HepG2 (cell line): ENCODE results near the gene BYSL. TPM values are rescaled to one million over a fixed set of nuclear protein-coding genes. Genes with fewer than 3 reads are reported as not detected.

ENCODE experiments used
- ATAC-seq: fragments of 200-7000 bp; cut with Tn5 transposase; 3 replicates; pipeline ENCODE4 v1.9.1; 2020; ENCODE audit warnings: mild to moderate bottlenecking, moderate library complexity
- BruUV-seq: library from RNA; stranded (reverse); fragments of 400-500 nt; replicated peaks from 2 replicates; lab custom pipeline; 2021; lab: Mats Ljungman, UMichigan
- CTCF ChIA-PET: fragments of 300-600 bp; formaldehyde crosslinking; extraction: SDS; loops from one replicate; lab custom pipeline; 2021; ENCODE audit warnings: low total read pairs, inconsistent platforms, low intra/inter-chr PET ratio; lab: Yijun Ruan, JAX
- POLR2A ChIA-PET: fragments of 350-600 bp; sonication (Branson Sonifier 250); formaldehyde crosslinking; loops from one replicate; lab custom pipeline; 2020; ENCODE audit warnings: antibody characterized with exemption, inconsistent platforms; lab: Yijun Ruan, JAX
- DNase-seq: peaks from one replicate; pipeline ENCODE4 v3.0.0-alpha.2; 2015; ENCODE audit warnings: low spot score
- FAIRE-seq: peaks from 3 replicates; lab custom pipeline; 2011; peaks lifted over from hg19 to GRCh38; lab: Jason Lieb, UNC
- H2AFZ ChIP-seq: one replicate; pipeline ENCODE4 v1.6.1; 2011; ENCODE audit warnings: low read length, inconsistent platforms
- H3K27ac ChIP-seq: fragments of 300-600 bp; 3 replicates; pipeline ENCODE4 v1.8.0; 2011; ENCODE audit warnings: mixed run types, mild to moderate bottlenecking, mixed read lengths, low read length, inconsistent platforms; ENCODE audit not compliant: insufficient read depth; ENCODE audit errors: extremely low read length
- H3K27me3 ChIP-seq, 2 experiments: fragments of 200-600 bp in 1 of 2; 2 replicates in 1 of 2; 3 replicates in 1 of 2; pipeline versions ENCODE4 v1.6.0 to v1.8.0; 2011; ENCODE audit warnings: low read length in 2 of 2, mild to moderate bottlenecking in 2 of 2, moderate library complexity in 2 of 2, inconsistent platforms in 1 of 2; ENCODE audit not compliant: insufficient read depth in 2 of 2, control insufficient read depth in 1 of 2
- H3K36me3 ChIP-seq, 2 experiments: fragments of 200-600 bp in 1 of 2; replicated peaks in 1 of 2; 2 replicates in 1 of 2; 3 replicates in 1 of 2; pipeline versions ENCODE4 v1.5.1 to v1.8.0; 2011; ENCODE audit warnings: low read length in 2 of 2, inconsistent platforms in 1 of 2; ENCODE audit not compliant: insufficient read depth in 2 of 2, control insufficient read depth in 1 of 2
- H3K4me1 ChIP-seq: 2 replicates; pipeline ENCODE4 v1.5.1; 2012; ENCODE audit warnings: low read length, inconsistent platforms; ENCODE audit not compliant: insufficient read depth
- H3K4me2 ChIP-seq: 2 replicates; pipeline ENCODE4 v1.6.0; 2011; ENCODE audit warnings: low read depth, low read length, inconsistent platforms
- H3K4me3 ChIP-seq, 3 experiments: fragments of 200-600 bp in 1 of 3; sonication (generic), shearing (Covaris generic) in 1 of 3; replicated peaks in 1 of 3; 2 replicates each; pipeline ENCODE4 v1.5.1; 2011 to 2016; ENCODE audit warnings: low read length in 3 of 3, inconsistent platforms in 2 of 3, low read depth in 2 of 3, mild to moderate bottlenecking in 2 of 3, control low read depth in 1 of 3, mixed read lengths in 1 of 3; ENCODE audit not compliant: insufficient read depth in 1 of 3
- H3K79me2 ChIP-seq: one replicate; pipeline ENCODE4 v1.6.1; 2011; ENCODE audit warnings: low read length, inconsistent platforms; ENCODE audit not compliant: insufficient read depth
- H3K9ac ChIP-seq: 2 replicates; pipeline ENCODE4 v1.6.0; 2011; ENCODE audit warnings: mild to moderate bottlenecking, low read depth, low read length, inconsistent platforms; ENCODE audit not compliant: insufficient read depth
- H3K9me3 ChIP-seq: 2 replicates; pipeline ENCODE4 v1.5.1; 2012; ENCODE audit warnings: mild to moderate bottlenecking, low read length
- H4K20me1 ChIP-seq: 2 replicates; pipeline ENCODE4 v1.6.0; 2011; ENCODE audit warnings: inconsistent platforms, mild to moderate bottlenecking, low read length, moderate library complexity; ENCODE audit not compliant: insufficient read depth
- FLYWCH1 ChIP-seq: sonication (generic); formaldehyde crosslinking; IDR thresholded peaks from 2 replicates; pipeline ENCODE4 v1.8.1; 2023; ENCODE audit warnings: mild to moderate bottlenecking, missing genetic modification reagents
- FOXJ3 ChIP-seq: sonication (generic); formaldehyde crosslinking; IDR thresholded peaks from 2 replicates; pipeline ENCODE4 v1.4.0; 2020; ENCODE audit warnings: missing genetic modification reagents, mild to moderate bottlenecking, borderline replicate concordance
- HNF4A ChIP-seq: sonication (generic); formaldehyde crosslinking; IDR thresholded peaks from 2 replicates; pipeline ENCODE4 v1.4.0; 2020; ENCODE audit warnings: missing genetic modification reagents
- MED8 ChIP-seq: sonication (generic); formaldehyde crosslinking; IDR thresholded peaks from 2 replicates; pipeline ENCODE4 v1.8.1; 2023; ENCODE audit warnings: mild to moderate bottlenecking, missing genetic modification reagents; ENCODE audit not compliant: insufficient replicate concordance
- NCOR1 ChIP-seq: fragments of 200-600 bp; sonication (generic); IDR thresholded peaks from 2 replicates; pipeline ENCODE4 v1.7.0; 2017; ENCODE audit warnings: antibody characterized with exemption, low read length, borderline replicate concordance
- NFYB ChIP-seq: sonication (generic); formaldehyde crosslinking; IDR thresholded peaks from 2 replicates; pipeline ENCODE4 v1.4.0; 2020; ENCODE audit warnings: missing genetic modification reagents
- ZBTB33 ChIP-seq: sonication (generic); formaldehyde crosslinking; IDR thresholded peaks from 2 replicates; pipeline ENCODE4 v1.4.0; 2020; ENCODE audit warnings: missing genetic modification reagents
- ZNF253 ChIP-seq: sonication (generic); formaldehyde crosslinking; IDR thresholded peaks from 2 replicates; pipeline ENCODE4 v1.8.0; 2022; ENCODE audit warnings: mild to moderate bottlenecking, missing genetic modification reagents, borderline replicate concordance
- ZNF710 ChIP-seq: sonication (generic); formaldehyde crosslinking; IDR thresholded peaks from 2 replicates; pipeline ENCODE4 v1.5.0; 2020; ENCODE audit warnings: mild to moderate bottlenecking, missing genetic modification reagents, borderline replicate concordance
- WGBS: methylation state at CpG from one replicate; pipeline ENCODE4 v1.1.6; 2017; ENCODE audit warnings: low lambda C conversion rate; 5-methylcytosine and 5-hydroxymethylcytosine counted together
- in situ Hi-C: cut with HindIII; loops from 2 replicates; pipeline ENCODE4 v1.10.0; 2017; ENCODE audit warnings: low pct_unique_long_range_greater_than_20kb; ENCODE audit not compliant: extremely low pct_ligation_motif_present
- intact Hi-C: fragments of 100-400 bp; cut with micrococcal nuclease; formaldehyde crosslinking; loops from one replicate; pipeline ENCODE4 v1.10.0; 2022; ENCODE audit not compliant: unreplicated experiment
- polyA plus RNA-seq, 8 experiments: library from polyadenylated mRNA; depleted of rRNA in 3 of 8; stranded (reverse) in 7 of 8; unstranded in 1 of 8; fragments of >200 nt; fragmentation: Illumina TruSeq in 4 of 8; extraction: Trizol in 4 of 8; gene quantifications; 2 replicates each; pipeline versions ENCODE4 v1.2.1 to v1.2.3, GENCODE V29; 2011 to 2016; ENCODE audit warnings: low read depth in 4 of 8, missing spikeins in 1 of 8, mixed read lengths in 1 of 8; ENCODE audit not compliant: insufficient read depth in 1 of 8
- total RNA-seq, 5 experiments: library from RNA; depleted of rRNA; stranded (reverse); fragments of >200 nt; fragmentation: Illumina TruSeq; extraction: Trizol; gene quantifications; 2 replicates each; pipeline ENCODE4 v1.2.3, GENCODE V29; 2016; ENCODE audit warnings: low read depth in 1 of 5

The BYSL gene
- total and polyA plus RNA-seq, 2 of the 13 experiments (the other 11 are each of a cell fraction or from before 2014, with no cell fraction given) = 27.9 to 28.6 TPM

- Histone ChIP-seq H3K27me3 (no peaks in the 10 kb centered on the region), H2AFZ (no peak overlapping the region)
- no peak for TF ChIP-seq HNF4A
- no peak for TF ChIP-seq NCOR1
- TF ChIP-seq ZNF710 = no peak
- no peak for TF ChIP-seq ZNF253 (CRISPR knock-in tag)
- TF ChIP-seq FOXJ3 (CRISPR knock-in tag) = no peak
- TF ChIP-seq, all 625 proteins: peak for 0
- no peak for FAIRE-seq
- Histone ChIP-seq H3K9me3 (no peaks in the 10 kb centered on the region), H3K4me2 (no peak overlapping the region), H3K4me1 (peaks cover 6% of the 10 kb centered on the region), H3K79me2 (no peaks in the 10 kb centered on the region), H4K20me1 (no peaks in the 10 kb centered on the region), H3K36me3 (no peaks in the 10 kb centered on the region), H3K27ac (no peak overlapping the region), H3K4me3 (no peak overlapping the region), H3K9ac (no peak overlapping the region)
- CTCF ChIA-PET = no interaction called here
- in situ Hi-C loops (no loop called here), intact Hi-C loops (no loop called here)
- POLR2A ChIA-PET = no interaction called here
- WGBS = 91% methylated on average over 1 of the region's 1 CpG
- BruUV-seq = no TSS peak
- no peak for ATAC-seq
- no peak for DNase-seq
These were observed 35.4 kb upstream of the BYSL start for GRCh38 chr6:41885930-41886329.

- H3K4me1 ChIP-seq = peaks cover 8% of the 10 kb centered on the region
- no peak for TF ChIP-seq ZBTB33 (CRISPR knock-in tag)
- no peak for TF ChIP-seq ZNF253 (CRISPR knock-in tag)
- no peak for TF ChIP-seq NFYB (CRISPR knock-in tag)
- no peak for TF ChIP-seq MED8 (CRISPR knock-in tag)
- no peak for TF ChIP-seq FLYWCH1 (CRISPR knock-in tag)
These were observed 34.0 kb upstream of the BYSL start for GRCh38 chr6:41887331-41887751.

More at GRCh38 chr6:41887331-41887751, 34.0 kb upstream of the BYSL start:
- Histone ChIP-seq H4K20me1 (no peaks in the 10 kb centered on the region), H3K9ac (no peak overlapping the region), H2AFZ (no peak overlapping the region), H3K4me3 (no peak overlapping the region), H3K9me3 (no peaks in the 10 kb centered on the region), H3K79me2 (no peaks in the 10 kb centered on the region), H3K27me3 (no peaks in the 10 kb centered on the region), H3K36me3 (no peaks in the 10 kb centered on the region), H3K27ac (no peak overlapping the region), H3K4me2 (no peak overlapping the region)
- CTCF ChIA-PET = no interaction called here
- POLR2A ChIA-PET = no interaction called here
- in situ Hi-C loops (no loop called here), intact Hi-C loops (no loop called here)
- FAIRE-seq (no peak), DNase-seq (no peak), ATAC-seq (no peak)
- no TSS peak for BruUV-seq
- 76% methylated on average over 4 of the region's 4 CpGs for WGBS
